ENCODE data around the gene LY6G5C. TPM values are rescaled to one million over a fixed set of nuclear protein-coding genes. Genes with fewer than 3 reads are reported as not detected.

LY6G5C gene
- total RNA-seq, 1 donor from 2014 or later, result not detected

DNA sequence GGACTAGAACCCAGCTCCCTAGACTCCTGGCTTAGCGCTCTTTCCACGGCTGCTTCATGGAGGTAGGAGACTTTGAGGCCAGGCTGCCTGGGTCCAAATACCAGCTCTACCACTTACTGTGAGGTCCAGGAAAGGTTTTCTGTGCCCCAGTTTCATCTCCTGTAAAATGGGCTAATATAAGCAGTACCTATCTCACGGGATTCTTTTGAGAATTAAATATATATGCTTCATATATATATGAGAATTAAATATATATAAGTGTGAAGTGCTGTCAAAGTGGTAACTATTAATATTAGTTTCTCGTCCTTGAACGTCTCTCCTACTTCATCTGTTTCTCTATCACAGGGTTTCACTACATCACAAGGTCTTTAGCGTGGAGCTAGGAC, 10.2 kb upstream of the LY6G5C start:
- DNase-seq (ENCODE audit: low read depth) (no peak), FAIRE-seq (no peak)
- Histone ChIP-seq H3K36me3 (ENCODE audit: control insufficient read depth, insufficient read depth, low read length) (peaks cover 37% of the 10 kb centered on the region), H3K4me3 (ENCODE audit: low read depth, low read length) (no peak overlapping the region), H3K27me3 (ENCODE audit: control insufficient read depth, insufficient read depth, low read length) (no peaks in the 10 kb centered on the region)
- TF ChIP-seq CTCF (IDR thresholded peaks at IDR 0.05; ENCODE audit: insufficient read depth, low read length, severe bottlenecking), result no peak

DNA sequence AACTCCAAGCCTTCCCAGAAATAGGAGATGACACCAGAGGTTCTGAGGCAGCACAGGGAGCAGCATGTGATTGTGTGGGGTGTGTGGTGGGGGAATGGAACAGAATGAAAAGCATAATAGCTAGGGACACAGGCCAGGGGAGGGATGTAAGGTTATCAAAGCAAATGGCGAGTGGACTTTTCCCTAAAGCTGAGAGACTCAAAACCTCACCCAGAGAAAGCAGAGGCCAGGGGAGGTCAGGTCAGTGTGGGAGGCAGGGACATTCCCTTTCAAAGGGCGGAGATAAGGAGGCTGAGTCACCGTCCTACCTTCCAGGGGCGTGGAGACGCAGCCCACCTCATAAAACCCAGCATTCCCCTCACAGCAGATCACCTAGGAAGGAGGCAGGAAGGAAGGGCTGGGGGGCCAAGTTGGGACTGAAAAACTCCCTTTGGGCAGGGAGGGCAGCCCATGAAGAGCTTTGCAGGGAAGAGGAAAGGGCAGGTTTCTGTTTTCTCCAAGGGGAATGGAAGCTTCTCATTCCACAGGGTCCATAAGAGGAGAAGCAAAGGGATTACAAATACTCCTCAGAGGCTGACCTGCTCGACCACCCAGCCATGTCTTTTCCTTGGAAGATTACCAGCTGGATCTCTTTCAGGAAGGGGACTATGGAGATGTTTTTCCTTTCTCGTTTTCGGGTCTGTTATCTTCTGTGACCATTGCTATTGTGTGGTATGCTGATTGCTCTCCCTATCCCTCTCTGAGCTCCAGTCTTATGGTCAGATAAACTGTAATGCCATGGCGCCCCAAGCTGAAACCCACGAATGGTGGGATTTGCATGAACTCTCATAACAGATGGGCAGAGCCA, 9.6 kb upstream of the LY6G5C start:
- FAIRE-seq (no peak), DNase-seq (ENCODE audit: low read depth) (no peak)
- no peak for TF ChIP-seq CTCF (IDR thresholded peaks at IDR 0.05; ENCODE audit: insufficient read depth, low read length, severe bottlenecking)
- Histone ChIP-seq H3K36me3 (ENCODE audit: control insufficient read depth, insufficient read depth, low read length) (peaks cover 37% of the 10 kb centered on the region), H3K27me3 (ENCODE audit: control insufficient read depth, insufficient read depth, low read length) (no peaks in the 10 kb centered on the region), H3K4me3 (ENCODE audit: low read depth, low read length) (no peak overlapping the region)

- FAIRE-seq (no peak), DNase-seq (ENCODE audit: low read depth) (no peak)
- Histone ChIP-seq H3K27me3 (ENCODE audit: control insufficient read depth, insufficient read depth, low read length) (no peaks in the 10 kb centered on the region), H3K4me3 (ENCODE audit: low read depth, low read length) (no peak overlapping the region), H3K36me3 (ENCODE audit: control insufficient read depth, insufficient read depth, low read length) (peaks cover 35% of the 10 kb centered on the region)
- TF ChIP-seq CTCF (IDR thresholded peaks at IDR 0.05; ENCODE audit: insufficient read depth, low read length, severe bottlenecking), result peak; percentile 59
Measured at GRCh38 chr6:31689249-31690110, 8.6 kb upstream of the LY6G5C start.

DNA sequence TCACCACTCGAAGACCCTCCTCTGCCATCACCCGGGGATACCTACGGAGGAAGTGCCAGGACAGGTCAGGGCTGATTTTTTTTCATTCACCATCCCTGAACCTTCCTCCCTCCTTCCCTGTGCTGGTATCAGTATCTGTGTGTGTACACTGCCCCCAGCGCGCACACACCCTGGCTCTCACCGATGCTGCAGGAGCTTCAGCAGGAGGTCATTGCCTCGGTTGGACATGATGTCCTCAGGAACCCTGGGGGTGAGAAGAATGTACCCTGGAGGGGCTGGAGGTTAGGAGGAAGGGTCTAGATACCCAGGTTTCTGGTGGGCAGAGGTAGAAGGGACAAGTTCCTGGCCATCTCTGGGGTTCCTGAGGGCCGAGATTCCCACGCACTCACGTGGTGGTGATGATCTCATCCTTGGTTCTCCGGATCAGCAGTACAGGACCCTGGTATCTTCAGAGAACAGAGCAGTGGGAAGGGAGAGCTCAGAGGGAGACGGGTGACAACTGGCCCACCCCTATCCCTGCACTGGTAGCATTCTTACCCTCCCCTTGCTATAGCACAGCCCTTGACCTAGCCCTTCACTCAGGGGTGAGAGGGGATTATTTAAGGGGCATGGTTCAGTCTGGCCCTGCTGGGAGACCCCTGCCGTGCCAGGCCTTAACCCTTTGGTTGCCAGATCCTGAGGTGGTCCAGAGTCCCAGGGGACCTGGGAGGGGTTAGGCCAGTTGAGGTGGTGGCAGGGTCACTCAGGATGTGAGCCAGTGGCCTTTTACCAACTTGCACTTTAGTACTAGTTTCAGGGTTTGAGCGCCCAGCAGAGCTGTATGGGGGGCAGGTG, 7.2 kb upstream of the LY6G5C start:
- Histone ChIP-seq H3K4me3 (ENCODE audit: low read depth, low read length) (no peak overlapping the region), H3K36me3 (ENCODE audit: control insufficient read depth, insufficient read depth, low read length) (peaks cover 27% of the 10 kb centered on the region), H3K27me3 (ENCODE audit: control insufficient read depth, insufficient read depth, low read length) (no peaks in the 10 kb centered on the region)
- no peak for DNase-seq (ENCODE audit: low read depth)
- TF ChIP-seq CTCF (IDR thresholded peaks at IDR 0.05; ENCODE audit: insufficient read depth, low read length, severe bottlenecking), result no peak
- FAIRE-seq, result no peak

- TF ChIP-seq CTCF (IDR thresholded peaks at IDR 0.05; ENCODE audit: insufficient read depth, low read length, severe bottlenecking), result no peak
Measured at GRCh38 chr6:31687321-31687720, 6.5 kb upstream of the LY6G5C start.

More at GRCh38 chr6:31687321-31687720, 6.5 kb upstream of the LY6G5C start:
- H3K27me3 ChIP-seq (ENCODE audit: control insufficient read depth, insufficient read depth, low read length), result no peaks in the 10 kb centered on the region
- FAIRE-seq (no peak), DNase-seq (ENCODE audit: low read depth) (no peak)
- no peak overlapping the region for H3K4me3 ChIP-seq (ENCODE audit: low read depth, low read length)
- peaks cover 26% of the 10 kb centered on the region for H3K36me3 ChIP-seq (ENCODE audit: control insufficient read depth, insufficient read depth, low read length)
